Calu3 (cell line): Measurements from ENCODE around the gene ARHGAP4. TPM values are rescaled to one million over a fixed set of nuclear protein-coding genes. Genes with fewer than 3 reads are reported as not detected.
A peak's percentile ranks its signal among the peaks of the same experiment; 100 is the strongest.

ENCODE experiments used
- BruUV-seq: library from RNA; stranded (reverse); fragments of 400-500 nt; replicated peaks from 2 replicates; lab custom pipeline; 2021; lab: Mats Ljungman, UMichigan
- CTCF ChIA-PET: fragments of 300-600 bp; sonication (Branson Sonifier 250); formaldehyde crosslinking; loops from one replicate; lab custom pipeline; 2022; ENCODE audit warnings: antibody characterized with exemption; lab: Charles Lee
- DNase-seq: peaks from one replicate; pipeline ENCODE4 v3.0.0; 2022
- H3K27ac Mint-ChIP-seq: one replicate; pipeline ENCODE4 v1.8.0; 2022; ENCODE audit warnings: mixed read lengths; ENCODE audit not compliant: unreplicated experiment
- H3K27me3 Mint-ChIP-seq: one replicate; pipeline ENCODE4 v1.8.0; 2022; ENCODE audit warnings: mixed read lengths; ENCODE audit not compliant: unreplicated experiment
- H3K36me3 Mint-ChIP-seq: one replicate; pipeline ENCODE4 v1.8.0; 2022; ENCODE audit warnings: mild to moderate bottlenecking, moderate library complexity, mixed read lengths; ENCODE audit not compliant: insufficient read depth, unreplicated experiment
- H3K4me1 Mint-ChIP-seq: one replicate; pipeline ENCODE4 v1.8.0; 2022; ENCODE audit warnings: mild to moderate bottlenecking, low read depth, mixed read lengths; ENCODE audit not compliant: unreplicated experiment
- H3K4me3 Mint-ChIP-seq: one replicate; pipeline ENCODE4 v1.8.0; 2022; ENCODE audit warnings: mild to moderate bottlenecking, low read depth, moderate library complexity, mixed read lengths; ENCODE audit not compliant: unreplicated experiment
- H3K9me3 Mint-ChIP-seq: one replicate; pipeline ENCODE4 v1.8.0; 2022; ENCODE audit warnings: low read depth, mixed read lengths; ENCODE audit not compliant: unreplicated experiment
- intact Hi-C: fragments of 100-400 bp; cut with micrococcal nuclease; formaldehyde crosslinking; loops from one replicate; pipeline ENCODE4 v1.10.0; 2022; ENCODE audit not compliant: unreplicated experiment
- total RNA-seq: library from RNA; stranded (reverse); gene quantifications from 2 replicates; pipeline ENCODE4 v1.2.3, GENCODE V29; 2022
- TF ChIP-seq, protein P1 (sequence below): fragments of 200-600 bp; IDR thresholded peaks from one replicate; pipeline ENCODE4 v1.8.0; 2022; ENCODE audit warnings: antibody characterized with exemption; ENCODE audit not compliant: unreplicated experiment

ARHGAP4 gene
- total RNA-seq, 1 experiment from 2014 or later = 3.8 TPM

GRCh38 chrX:153929576-153929975, 3.5 kb upstream of the ARHGAP4 start:
- Mint-ChIP-seq H3K4me3 (no peak overlapping the region), H3K4me1 (peaks cover 8% of the 10 kb centered on the region), H3K9me3 (no peaks in the 10 kb centered on the region), H3K27ac (no peak overlapping the region), H3K36me3 (peaks cover 54% of the 10 kb centered on the region), H3K27me3 (no peaks in the 10 kb centered on the region)
- intact Hi-C loops = no loop called here
- CTCF ChIA-PET = no interaction called here
- TF ChIP-seq, protein P1, sequence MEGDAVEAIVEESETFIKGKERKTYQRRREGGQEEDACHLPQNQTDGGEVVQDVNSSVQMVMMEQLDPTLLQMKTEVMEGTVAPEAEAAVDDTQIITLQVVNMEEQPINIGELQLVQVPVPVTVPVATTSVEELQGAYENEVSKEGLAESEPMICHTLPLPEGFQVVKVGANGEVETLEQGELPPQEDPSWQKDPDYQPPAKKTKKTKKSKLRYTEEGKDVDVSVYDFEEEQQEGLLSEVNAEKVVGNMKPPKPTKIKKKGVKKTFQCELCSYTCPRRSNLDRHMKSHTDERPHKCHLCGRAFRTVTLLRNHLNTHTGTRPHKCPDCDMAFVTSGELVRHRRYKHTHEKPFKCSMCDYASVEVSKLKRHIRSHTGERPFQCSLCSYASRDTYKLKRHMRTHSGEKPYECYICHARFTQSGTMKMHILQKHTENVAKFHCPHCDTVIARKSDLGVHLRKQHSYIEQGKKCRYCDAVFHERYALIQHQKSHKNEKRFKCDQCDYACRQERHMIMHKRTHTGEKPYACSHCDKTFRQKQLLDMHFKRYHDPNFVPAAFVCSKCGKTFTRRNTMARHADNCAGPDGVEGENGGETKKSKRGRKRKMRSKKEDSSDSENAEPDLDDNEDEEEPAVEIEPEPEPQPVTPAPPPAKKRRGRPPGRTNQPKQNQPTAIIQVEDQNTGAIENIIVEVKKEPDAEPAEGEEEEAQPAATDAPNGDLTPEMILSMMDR = no peak
- no peak for DNase-seq
- no TSS peak for BruUV-seq

GRCh38 chrX:153928846-153929245, 2.8 kb upstream of the ARHGAP4 start:
- CTCF ChIA-PET = interaction anchor here (0.9 kb wide), 1 partner anchor 18 kb away, joined by 6 read pairs; no protein-coding TSS in a partner anchor
- peak overlapping the region; percentile 70 for H3K4me3 Mint-ChIP-seq
- H3K36me3 Mint-ChIP-seq = peaks cover 47% of the 10 kb centered on the region
- no peak for DNase-seq
- H3K4me1 Mint-ChIP-seq = peaks cover 8% of the 10 kb centered on the region
- H3K27me3 Mint-ChIP-seq = no peaks in the 10 kb centered on the region
- TF ChIP-seq, protein P1 = no peak
- H3K27ac Mint-ChIP-seq = peak overlapping the region; percentile 11
- BruUV-seq = TSS peak; percentile 26
- no peaks in the 10 kb centered on the region for H3K9me3 Mint-ChIP-seq
- intact Hi-C loops = no loop called here

- CTCF ChIA-PET = interaction anchor here (0.7 to 1.1 kb wide), 3 partner anchors 17 to 261 kb away, joined by 4 to 6 read pairs (median 6); no protein-coding TSS in a partner anchor
- Mint-ChIP-seq H3K9me3 (no peaks in the 10 kb centered on the region), H3K4me3 (peak overlapping the region; percentile 70), H3K4me1 (peaks cover 8% of the 10 kb centered on the region), H3K27me3 (peaks cover 1% of the 10 kb centered on the region), H3K36me3 (peaks cover 44% of the 10 kb centered on the region), H3K27ac (peak overlapping the region; percentile 11)
- TF ChIP-seq, protein P1 = no peak
- BruUV-seq = no TSS peak
- intact Hi-C loops = no loop called here
- DNase-seq = peak; percentile 96
Observed at GRCh38 chrX:153927922-153928760, 2.1 kb upstream of the ARHGAP4 start.

GRCh38 chrX:153927672-153927921, 1.5 kb upstream of the ARHGAP4 start:
- no peak for DNase-seq
- BruUV-seq = TSS peak; percentile 57
- Mint-ChIP-seq H3K4me3 (peak overlapping the region; percentile 70), H3K27me3 (peaks cover 7% of the 10 kb centered on the region), H3K27ac (peak overlapping the region; percentile 11), H3K36me3 (peaks cover 43% of the 10 kb centered on the region), H3K4me1 (peaks cover 8% of the 10 kb centered on the region), H3K9me3 (no peaks in the 10 kb centered on the region)
- intact Hi-C loops = no loop called here
- CTCF ChIA-PET = interaction anchor here (1.1 kb wide), 1 partner anchor 17 kb away, joined by 4 read pairs; no protein-coding TSS in a partner anchor
- TF ChIP-seq, protein P1 = no peak
